Measurements from ENCODE around the gene ALOXE3.

The ALOXE3 gene

DNA sequence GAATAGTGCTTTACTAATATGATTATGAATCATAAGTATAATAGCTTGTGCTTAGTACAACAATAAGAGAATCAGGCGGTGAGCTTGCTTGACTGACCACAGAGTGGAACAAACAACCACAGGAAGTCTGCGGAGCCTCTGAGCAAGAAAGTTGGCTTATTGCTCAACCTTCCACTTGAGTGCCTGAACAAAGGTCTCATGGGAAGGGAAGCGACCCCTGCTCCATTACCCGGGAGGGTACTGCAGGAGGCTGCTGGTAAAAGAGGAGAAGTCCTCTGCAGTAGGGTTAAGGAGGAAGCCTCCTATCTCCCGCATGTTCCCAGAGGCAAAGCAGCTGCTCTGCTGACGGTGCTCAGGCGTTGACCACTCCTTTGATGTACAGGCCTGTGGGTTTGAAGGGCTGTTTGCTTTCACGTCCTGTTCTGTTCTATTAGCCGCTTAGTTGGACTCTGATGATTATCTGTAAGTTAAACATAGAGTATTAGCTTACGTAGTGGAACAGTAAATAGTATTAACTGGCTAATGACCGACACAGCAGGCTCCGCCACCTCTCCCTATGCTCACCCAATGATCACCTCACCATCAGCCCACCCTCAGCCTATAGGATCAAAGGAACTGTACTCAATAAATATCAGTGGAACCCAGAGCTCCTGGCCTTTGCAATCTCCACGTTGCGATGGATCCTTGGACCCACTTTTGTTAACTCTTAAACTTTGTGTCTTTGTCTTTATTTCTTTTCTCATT, 61.9 kb downstream of the ALOXE3 start:
- Histone ChIP-seq H3K27me3 (ENCODE audit: control insufficient read depth, insufficient read depth, low read length) (peaks cover 48% of the 10 kb centered on the region), H3K9me3 (ENCODE audit: control insufficient read depth, insufficient read depth, low read length) (no peaks in the 10 kb centered on the region), H3K36me3 (ENCODE audit: control insufficient read depth, insufficient read depth, low read length) (no peaks in the 10 kb centered on the region), H3K4me1 (ENCODE audit: control insufficient read depth, insufficient read depth, low read length) (peaks cover under 1% of the 10 kb centered on the region), H3K9ac (ENCODE audit: low read depth, low read length) (no peak overlapping the region), H3K4me3 (ENCODE audit: low read depth, low read length) (no peak overlapping the region)

DNA sequence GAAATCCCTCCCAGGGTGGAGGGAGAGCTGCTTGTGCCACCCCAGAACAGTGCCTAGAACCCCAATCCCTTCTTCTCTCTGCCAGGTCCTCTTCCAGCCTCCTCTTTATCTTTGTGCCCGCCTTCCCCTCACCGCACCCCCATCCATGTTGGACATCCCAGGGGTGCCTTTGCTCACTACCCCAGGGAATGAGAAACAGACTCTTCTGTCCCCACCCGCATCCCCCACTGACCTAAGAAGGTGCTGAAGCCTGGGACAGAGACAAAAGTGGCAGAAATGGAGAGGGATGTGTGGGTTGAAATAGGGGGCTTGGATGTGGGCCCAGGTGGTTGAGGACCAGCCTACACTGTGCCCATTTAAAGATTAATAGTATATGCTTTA, 62.5 kb downstream of the ALOXE3 start:
- Histone ChIP-seq H3K4me1 (ENCODE audit: control insufficient read depth, insufficient read depth, low read length) (no peaks in the 10 kb centered on the region), H3K27me3 (ENCODE audit: control insufficient read depth, insufficient read depth, low read length) (peaks cover 42% of the 10 kb centered on the region), H3K4me3 (ENCODE audit: low read depth, low read length) (no peak overlapping the region), H3K9ac (ENCODE audit: low read depth, low read length) (no peak overlapping the region), H3K9me3 (ENCODE audit: control insufficient read depth, insufficient read depth, low read length) (no peaks in the 10 kb centered on the region), H3K36me3 (ENCODE audit: control insufficient read depth, insufficient read depth, low read length) (no peaks in the 10 kb centered on the region)

DNA sequence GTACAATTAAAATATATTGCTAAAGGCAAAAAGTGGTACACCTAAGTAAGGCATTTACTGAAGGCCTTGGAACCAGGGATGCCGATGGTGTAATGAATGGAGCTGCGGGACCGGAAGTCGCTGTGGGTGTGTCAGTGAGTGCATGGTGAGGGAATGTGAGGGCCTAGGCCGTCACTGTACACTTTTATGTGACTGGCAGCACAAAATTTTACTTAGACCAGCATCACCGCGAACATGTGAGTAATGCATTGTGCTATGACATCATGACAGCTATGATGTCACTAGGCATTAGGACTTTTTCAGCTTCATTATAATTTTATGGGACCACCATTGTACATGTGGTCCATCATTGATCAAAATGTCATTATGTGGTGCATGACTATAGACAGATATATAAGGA, 64.7 kb downstream of the ALOXE3 start:
- Histone ChIP-seq H3K36me3 (ENCODE audit: control insufficient read depth, insufficient read depth, low read length) (no peaks in the 10 kb centered on the region), H3K4me3 (ENCODE audit: low read depth, low read length) (no peak overlapping the region), H3K27me3 (ENCODE audit: control insufficient read depth, insufficient read depth, low read length) (peaks cover 22% of the 10 kb centered on the region), H3K9me3 (ENCODE audit: control insufficient read depth, insufficient read depth, low read length) (no peaks in the 10 kb centered on the region), H3K9ac (ENCODE audit: low read depth, low read length) (no peak overlapping the region), H3K4me1 (ENCODE audit: control insufficient read depth, insufficient read depth, low read length) (no peaks in the 10 kb centered on the region)

DNA sequence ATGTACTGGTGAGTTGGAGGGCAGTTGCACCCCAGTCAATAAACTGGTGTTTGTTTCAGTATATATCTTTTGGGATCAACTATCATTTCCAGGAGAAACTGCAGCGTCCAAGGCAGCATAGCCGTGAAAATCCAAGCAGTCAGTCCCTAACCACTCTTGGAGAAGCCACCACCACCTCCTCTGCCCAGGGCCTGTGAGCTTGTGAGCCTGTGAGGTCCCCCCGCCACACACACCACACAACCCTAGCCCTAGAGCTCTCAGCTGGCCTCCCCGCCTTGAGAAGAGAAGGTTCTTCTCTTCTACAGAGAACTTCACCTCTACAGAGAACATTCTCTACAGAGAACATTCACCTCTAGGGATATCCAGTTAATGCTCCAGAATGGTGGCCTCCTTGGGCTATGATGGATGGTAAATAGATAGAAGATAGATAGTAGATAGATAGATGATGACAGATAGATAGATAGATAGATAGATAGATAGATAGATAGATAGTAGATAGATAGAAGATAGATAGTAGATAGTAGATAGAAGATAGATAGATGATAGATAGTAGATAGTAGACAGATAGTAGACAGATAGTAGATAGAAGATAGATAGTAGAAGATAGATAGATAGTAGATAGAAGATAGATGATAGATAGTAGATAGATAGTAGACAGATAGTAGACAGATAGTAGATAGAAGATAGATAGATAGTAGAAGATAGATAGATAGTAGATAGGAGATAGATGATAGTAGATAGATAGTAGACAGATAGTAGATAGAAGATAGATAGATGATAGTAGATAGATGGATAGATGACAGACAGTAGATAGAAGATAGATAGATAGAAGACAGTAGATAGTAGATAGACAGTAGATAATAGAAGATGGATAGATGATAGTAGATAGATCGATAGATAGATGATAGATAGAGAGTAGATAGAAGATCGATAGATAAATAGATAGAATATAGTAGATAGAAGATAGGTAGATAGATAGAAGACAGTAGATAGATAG, 65.8 kb downstream of the ALOXE3 start:
- peaks cover 17% of the 10 kb centered on the region for H3K27me3 ChIP-seq (ENCODE audit: control insufficient read depth, insufficient read depth, low read length)
- no peaks in the 10 kb centered on the region for H3K4me1 ChIP-seq (ENCODE audit: control insufficient read depth, insufficient read depth, low read length)
- no peak overlapping the region for H3K9ac ChIP-seq (ENCODE audit: low read depth, low read length)
- no peak overlapping the region for H3K4me3 ChIP-seq (ENCODE audit: low read depth, low read length)
- no peaks in the 10 kb centered on the region for H3K9me3 ChIP-seq (ENCODE audit: control insufficient read depth, insufficient read depth, low read length)
- H3K36me3 ChIP-seq (ENCODE audit: control insufficient read depth, insufficient read depth, low read length), result no peaks in the 10 kb centered on the region

DNA sequence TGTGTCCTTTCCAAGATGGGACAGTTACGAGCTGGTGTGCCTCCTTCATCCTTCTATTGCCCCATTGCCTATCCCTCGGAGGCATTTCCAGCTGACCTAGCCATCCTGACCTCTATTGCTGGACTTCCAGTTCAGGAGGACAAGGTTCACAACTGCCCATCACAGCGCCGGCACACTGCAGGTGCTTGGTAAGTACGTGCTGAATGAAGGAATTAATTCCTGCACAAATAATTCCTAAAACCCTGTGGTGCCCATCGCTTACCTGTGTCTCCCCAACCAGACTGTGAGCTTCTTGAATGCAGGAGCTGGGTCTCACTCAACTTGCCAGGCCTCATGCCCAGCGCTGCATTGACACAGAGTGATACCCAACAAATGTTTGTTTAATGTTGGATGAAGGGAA, 66.5 kb downstream of the ALOXE3 start:
- H3K4me1 ChIP-seq (ENCODE audit: control insufficient read depth, insufficient read depth, low read length), result no peaks in the 10 kb centered on the region
- H3K9me3 ChIP-seq (ENCODE audit: control insufficient read depth, insufficient read depth, low read length), result no peaks in the 10 kb centered on the region
- peaks cover 10% of the 10 kb centered on the region for H3K27me3 ChIP-seq (ENCODE audit: control insufficient read depth, insufficient read depth, low read length)
- H3K9ac ChIP-seq (ENCODE audit: low read depth, low read length), result no peak overlapping the region
- H3K36me3 ChIP-seq (ENCODE audit: control insufficient read depth, insufficient read depth, low read length), result no peaks in the 10 kb centered on the region
- H3K4me3 ChIP-seq (ENCODE audit: low read depth, low read length), result no peak overlapping the region

DNA sequence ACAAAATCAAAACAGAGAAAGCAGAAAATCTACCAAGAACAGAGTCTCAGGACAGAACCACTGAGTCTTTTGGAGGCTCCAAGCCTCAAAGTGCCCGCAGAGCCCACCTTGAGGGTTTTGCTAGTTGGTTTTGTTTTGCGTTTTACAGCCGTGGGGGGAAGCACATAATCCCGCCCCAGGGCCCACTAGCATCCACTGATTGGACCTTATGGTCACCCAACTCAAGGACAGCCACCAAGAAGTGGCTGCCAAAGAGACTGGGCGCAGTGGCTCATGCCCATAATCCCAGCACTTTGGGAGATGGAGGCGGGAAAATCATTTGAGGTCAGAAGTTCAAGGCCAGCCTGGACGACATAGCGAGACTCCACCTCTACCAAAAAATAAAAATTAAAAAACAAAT, 69.6 kb downstream of the ALOXE3 start:
- H3K27me3 ChIP-seq (ENCODE audit: control insufficient read depth, insufficient read depth, low read length), result peaks cover 2% of the 10 kb centered on the region
- H3K36me3 ChIP-seq (ENCODE audit: control insufficient read depth, insufficient read depth, low read length), result no peaks in the 10 kb centered on the region
- H3K4me1 ChIP-seq (ENCODE audit: control insufficient read depth, insufficient read depth, low read length), result no peaks in the 10 kb centered on the region
- H3K9me3 ChIP-seq (ENCODE audit: control insufficient read depth, insufficient read depth, low read length), result no peaks in the 10 kb centered on the region
- no peak overlapping the region for H3K4me3 ChIP-seq (ENCODE audit: low read depth, low read length)
- no peak overlapping the region for H3K9ac ChIP-seq (ENCODE audit: low read depth, low read length)

DNA sequence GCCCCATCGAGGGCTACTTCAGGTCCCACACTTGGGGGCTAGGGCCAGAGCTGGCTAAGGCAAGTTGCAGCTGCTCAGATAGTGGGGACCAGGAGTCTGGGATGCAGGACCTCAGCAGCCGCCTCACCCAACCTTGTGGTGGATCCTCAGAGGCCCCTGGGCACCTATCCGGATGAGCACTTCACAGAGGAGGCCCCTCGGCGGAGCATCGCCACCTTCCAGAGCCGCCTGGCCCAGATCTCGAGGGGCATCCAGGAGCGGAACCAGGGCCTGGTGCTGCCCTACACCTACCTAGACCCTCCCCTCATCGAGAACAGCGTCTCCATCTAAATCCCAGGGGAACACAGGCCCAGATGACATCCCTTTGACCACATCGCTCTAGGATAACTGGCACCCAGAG, 70.1 kb downstream of the ALOXE3 start:
- no peaks in the 10 kb centered on the region for H3K4me1 ChIP-seq (ENCODE audit: control insufficient read depth, insufficient read depth, low read length)
- H3K27me3 ChIP-seq (ENCODE audit: control insufficient read depth, insufficient read depth, low read length), result peaks cover 2% of the 10 kb centered on the region
- H3K4me3 ChIP-seq (ENCODE audit: low read depth, low read length), result no peak overlapping the region

DNA sequence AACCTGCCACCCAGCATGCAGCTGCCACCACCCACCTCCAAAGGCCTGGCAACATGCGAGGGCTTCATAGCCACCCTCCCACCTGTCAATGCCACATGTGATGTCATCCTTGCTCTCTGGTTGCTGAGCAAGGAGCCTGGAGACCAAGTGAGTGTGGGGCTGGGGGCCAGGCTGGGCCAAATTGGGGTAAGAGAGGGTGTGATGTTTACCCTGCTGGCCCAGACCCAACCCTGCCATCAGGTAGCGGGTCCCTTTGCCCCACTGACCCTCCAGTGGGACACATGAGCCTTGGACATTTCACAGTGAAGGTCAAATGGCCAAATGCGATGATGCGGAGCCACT, 70.6 kb downstream of the ALOXE3 start:
- Histone ChIP-seq H3K4me1 (ENCODE audit: control insufficient read depth, insufficient read depth, low read length) (no peaks in the 10 kb centered on the region), H3K36me3 (ENCODE audit: control insufficient read depth, insufficient read depth, low read length) (no peaks in the 10 kb centered on the region), H3K9ac (ENCODE audit: low read depth, low read length) (no peak overlapping the region), H3K9me3 (ENCODE audit: control insufficient read depth, insufficient read depth, low read length) (no peaks in the 10 kb centered on the region), H3K4me3 (ENCODE audit: low read depth, low read length) (no peak overlapping the region), H3K27me3 (ENCODE audit: control insufficient read depth, insufficient read depth, low read length) (peaks cover 2% of the 10 kb centered on the region)

More for the DNA sequence above, 70.1 kb downstream of the ALOXE3 start:
- Histone ChIP-seq H3K9ac (ENCODE audit: low read depth, low read length) (no peak overlapping the region), H3K36me3 (ENCODE audit: control insufficient read depth, insufficient read depth, low read length) (no peaks in the 10 kb centered on the region), H3K9me3 (ENCODE audit: control insufficient read depth, insufficient read depth, low read length) (no peaks in the 10 kb centered on the region)

DNA sequence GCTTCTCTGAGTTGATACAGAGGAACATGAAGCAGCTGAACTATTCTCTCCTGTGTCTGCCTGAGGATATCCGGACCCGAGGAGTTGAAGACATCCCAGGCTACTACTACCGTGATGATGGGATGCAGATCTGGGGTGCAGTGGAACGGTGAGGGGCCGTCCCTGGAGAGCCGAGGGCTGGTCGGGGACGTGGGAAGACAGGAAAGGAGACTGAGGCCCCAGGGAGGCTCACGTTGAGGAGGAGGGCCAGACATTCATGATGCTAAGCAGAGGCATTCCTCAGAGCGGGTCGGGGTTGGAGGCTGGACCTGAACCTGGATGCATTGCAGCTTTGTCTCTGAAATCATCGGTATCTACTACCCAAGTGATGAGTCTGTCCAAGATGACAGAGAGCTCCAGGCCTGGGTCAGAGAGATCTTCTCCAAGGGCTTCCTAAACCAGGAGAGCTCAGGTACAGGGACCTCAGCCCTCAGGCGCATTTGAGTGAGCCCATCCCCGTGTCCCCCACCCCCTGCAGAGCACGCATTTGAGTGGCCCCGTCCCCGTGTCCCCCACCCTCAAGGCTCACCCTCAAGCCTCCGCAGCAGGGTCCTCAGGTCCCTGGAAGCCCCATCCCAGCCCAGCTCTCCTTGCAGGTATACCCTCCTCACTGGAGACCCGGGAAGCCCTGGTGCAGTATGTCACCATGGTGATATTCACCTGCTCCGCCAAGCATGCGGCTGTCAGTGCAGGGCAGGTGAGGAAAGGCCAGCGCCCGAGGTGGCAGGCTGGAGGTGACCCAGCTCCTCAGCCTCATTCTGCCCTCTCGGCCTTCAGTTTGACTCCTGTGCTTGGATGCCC, 71.2 kb downstream of the ALOXE3 start:
- Histone ChIP-seq H3K36me3 (ENCODE audit: control insufficient read depth, insufficient read depth, low read length) (no peaks in the 10 kb centered on the region), H3K27me3 (ENCODE audit: control insufficient read depth, insufficient read depth, low read length) (peaks cover 1% of the 10 kb centered on the region), H3K4me3 (ENCODE audit: low read depth, low read length) (no peak overlapping the region), H3K9ac (ENCODE audit: low read depth, low read length) (no peak overlapping the region), H3K9me3 (ENCODE audit: control insufficient read depth, insufficient read depth, low read length) (no peaks in the 10 kb centered on the region), H3K4me1 (ENCODE audit: control insufficient read depth, insufficient read depth, low read length) (no peaks in the 10 kb centered on the region)

DNA sequence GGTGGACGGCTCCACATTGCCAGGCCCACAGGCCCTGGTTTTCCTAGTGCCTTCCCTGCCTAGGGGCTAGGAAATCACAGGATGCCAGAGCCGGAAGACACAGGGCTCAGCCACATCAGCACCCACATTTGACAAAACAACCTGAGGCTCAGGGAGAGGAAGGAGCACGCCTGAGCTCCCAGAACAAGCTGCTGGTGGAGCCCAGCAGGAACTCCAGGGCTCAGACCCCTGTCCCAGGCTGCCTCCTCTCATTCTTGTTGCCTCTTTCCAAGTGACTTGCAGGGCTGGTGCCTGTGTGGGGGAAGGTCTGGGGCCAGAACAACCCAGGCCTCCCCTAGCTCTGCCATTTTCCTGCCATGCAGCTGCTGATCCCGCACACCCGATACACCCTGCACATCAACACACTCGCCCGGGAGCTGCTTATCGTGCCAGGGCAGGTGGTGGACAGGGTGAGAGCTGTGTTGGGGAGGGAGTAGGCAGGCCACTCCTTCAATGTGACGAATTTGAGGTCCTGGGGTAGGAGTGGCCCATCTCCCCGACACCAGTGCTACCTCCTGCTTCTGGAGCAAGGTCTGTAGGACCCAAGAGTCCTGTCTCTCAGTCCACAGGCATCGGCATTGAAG, 71.9 kb downstream of the ALOXE3 start:
- no peak overlapping the region for H3K9ac ChIP-seq (ENCODE audit: low read depth, low read length)
- H3K4me1 ChIP-seq (ENCODE audit: control insufficient read depth, insufficient read depth, low read length), result no peaks in the 10 kb centered on the region
- H3K4me3 ChIP-seq (ENCODE audit: low read depth, low read length), result no peak overlapping the region
- H3K27me3 ChIP-seq (ENCODE audit: control insufficient read depth, insufficient read depth, low read length), result no peaks in the 10 kb centered on the region
- no peaks in the 10 kb centered on the region for H3K36me3 ChIP-seq (ENCODE audit: control insufficient read depth, insufficient read depth, low read length)
- H3K9me3 ChIP-seq (ENCODE audit: control insufficient read depth, insufficient read depth, low read length), result no peaks in the 10 kb centered on the region
